GM21529 (cell line): Measurements from ENCODE around the gene ART4.
A peak's percentile ranks its signal among the peaks of the same experiment; 100 is the strongest.

ENCODE experiments used
- ATAC-seq: cut with Tn5 transposase; IDR thresholded peaks from one replicate; pipeline ENCODE4 v1.9.1; 2021; ENCODE audit not compliant: unreplicated experiment

The ART4 gene, protein sequence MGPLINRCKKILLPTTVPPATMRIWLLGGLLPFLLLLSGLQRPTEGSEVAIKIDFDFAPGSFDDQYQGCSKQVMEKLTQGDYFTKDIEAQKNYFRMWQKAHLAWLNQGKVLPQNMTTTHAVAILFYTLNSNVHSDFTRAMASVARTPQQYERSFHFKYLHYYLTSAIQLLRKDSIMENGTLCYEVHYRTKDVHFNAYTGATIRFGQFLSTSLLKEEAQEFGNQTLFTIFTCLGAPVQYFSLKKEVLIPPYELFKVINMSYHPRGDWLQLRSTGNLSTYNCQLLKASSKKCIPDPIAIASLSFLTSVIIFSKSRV

DNA sequence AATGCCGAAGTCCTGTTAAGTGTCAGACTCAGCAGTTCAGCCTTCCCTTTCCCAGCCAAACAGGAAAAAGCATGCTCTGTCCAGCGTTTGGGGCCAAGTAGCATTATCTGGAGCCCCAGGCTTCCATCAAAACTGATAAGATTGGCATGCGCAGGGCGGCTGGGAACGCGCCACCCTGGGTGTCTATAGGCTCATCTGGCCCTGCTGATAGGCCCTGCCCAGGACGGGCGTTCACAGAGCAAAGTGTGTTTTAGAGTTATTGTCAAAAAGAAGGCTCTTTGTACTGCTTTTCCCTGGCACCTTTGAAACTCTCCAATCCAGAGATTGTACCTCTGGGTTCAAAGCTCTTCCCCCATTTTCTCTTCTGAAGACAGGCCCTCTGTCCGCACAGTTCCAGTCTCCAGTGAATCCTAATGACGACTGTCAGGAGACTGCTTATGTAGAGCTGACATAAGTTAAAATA, at the start of gene ART4:
Gene ART4, minus strand, starts transcription at position 102 of the 463 bp plus-strand sequence. CDS start 413 bp downstream, outside the sequence.
- no peak for ATAC-seq

DNA sequence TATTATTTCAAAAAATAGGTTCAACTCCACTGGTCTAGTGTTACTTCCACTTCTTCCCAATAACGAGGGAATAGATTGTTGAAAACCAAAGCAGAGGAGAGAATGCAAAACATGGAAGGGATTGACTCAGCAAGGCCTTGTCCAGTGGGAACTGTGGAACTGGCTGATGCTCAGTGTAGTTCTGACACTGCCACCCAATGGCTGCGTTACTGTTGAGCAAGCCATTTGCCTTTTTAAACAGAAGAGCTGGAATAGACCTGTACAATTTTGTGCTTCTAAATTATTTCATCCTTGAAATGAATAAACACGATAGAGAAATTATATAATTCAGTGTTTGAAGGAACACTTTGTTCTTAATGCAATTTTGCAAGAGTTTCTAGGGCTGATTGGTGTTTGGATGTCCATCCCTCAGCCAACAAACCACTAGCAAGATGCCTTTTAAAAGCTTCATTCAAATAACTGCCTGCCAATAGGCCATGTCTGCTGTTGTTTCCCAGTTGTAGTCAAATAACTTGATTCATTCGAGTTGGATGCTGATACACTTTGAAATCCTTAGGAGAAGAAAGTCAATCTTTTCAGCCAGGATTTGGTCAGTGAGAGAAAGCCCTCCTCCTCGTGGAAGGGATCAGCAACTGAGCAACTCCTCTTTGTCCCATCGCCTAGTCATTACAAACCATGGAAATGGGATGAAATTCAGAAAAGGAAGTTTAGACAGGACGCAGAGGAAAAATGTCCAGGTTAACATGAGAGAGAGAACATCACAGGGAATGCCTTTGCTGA, 49.6 kb upstream of the ART4 start:
- no peak for ATAC-seq

DNA sequence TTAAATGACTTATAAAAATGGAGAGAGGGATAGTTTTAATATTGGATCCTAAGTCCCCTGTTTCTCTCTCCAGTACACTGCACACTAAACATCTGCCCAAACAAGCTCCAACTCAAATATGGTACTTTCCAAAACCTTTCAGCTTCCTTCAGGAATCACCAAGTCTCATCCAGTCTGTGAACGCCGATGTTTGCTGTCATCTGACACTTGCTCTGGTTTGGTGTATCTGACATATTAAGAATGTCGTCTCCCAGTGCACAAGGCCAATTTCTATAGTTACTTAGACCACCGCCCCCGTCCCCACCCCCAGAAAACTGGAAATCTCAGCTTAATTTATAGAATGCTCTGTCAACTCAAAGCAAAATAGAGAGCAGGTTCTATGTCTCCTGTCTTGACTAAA, 47.4 kb upstream of the ART4 start:
- no peak for ATAC-seq

DNA sequence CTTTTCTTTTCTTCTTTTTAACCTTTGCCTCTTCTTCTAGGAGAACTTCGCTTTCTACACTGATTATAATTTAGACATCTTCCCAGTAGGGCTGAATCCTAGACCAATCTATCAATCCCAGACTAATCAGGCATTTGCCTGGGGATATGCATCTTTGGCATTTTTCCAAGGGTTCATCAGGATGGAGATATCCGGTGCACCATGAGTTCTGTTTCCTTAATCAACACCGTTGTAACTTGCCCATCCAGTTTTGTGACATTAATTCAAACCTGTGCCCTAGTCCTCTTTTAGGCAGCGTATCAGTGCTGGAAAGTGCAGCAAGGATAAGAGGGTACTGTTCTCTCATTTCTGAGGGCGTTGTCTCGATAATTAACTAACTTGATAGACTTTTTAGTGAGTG, 42.9 kb upstream of the ART4 start:
- no peak for ATAC-seq

DNA sequence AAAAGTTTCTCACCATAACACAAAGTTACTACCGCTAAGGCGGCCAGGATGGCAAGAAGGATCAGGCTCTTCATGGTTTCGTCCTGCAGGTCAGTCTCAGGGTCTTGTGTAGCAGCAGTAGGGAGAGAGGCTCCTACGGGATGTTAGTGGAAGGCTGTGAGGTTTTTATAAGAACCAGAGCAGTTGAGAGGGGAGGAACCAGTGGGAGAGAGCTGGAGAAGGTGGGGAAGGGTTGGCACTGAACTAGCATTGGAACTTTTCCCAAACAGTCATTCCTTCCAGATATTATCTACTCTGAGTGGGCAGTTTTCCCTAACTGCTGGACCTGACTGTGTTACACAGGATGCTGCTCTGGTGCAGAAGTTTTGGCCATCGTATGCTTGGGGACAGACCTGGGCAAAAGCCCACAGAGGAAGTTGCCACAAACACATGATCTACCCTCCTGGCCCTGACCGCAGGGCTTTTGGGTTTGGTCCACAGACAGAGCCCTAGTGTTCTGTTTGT, 42.4 kb upstream of the ART4 start, which contains the start of gene MGP:
Gene MGP, minus strand, starts transcription at position 137 of the 504 bp plus-strand sequence. Its CDS starts 63 bp downstream, at position 74.
- no peak for ATAC-seq

DNA sequence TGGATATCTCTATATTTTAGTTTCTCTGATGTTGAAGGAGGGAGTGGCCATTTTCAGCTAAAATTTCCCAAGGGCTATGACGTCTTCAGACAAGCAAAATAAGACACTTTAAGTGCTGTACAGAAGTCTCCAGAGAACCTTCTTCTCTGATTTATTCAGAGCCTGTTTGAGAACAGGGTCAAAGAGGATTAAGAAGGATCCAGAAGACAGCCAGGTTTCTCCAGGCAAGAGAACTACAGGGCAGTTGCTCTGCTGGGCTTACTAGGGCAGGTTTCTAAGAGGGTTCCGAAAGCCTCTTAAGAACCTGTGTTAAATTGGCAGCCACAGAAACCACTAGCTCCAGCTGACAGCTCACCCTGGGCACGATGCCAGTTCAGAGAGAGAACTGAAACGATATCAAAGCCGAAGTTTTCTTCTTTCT, 41.1 kb upstream of the ART4 start:
- peak; percentile 96 for ATAC-seq

DNA sequence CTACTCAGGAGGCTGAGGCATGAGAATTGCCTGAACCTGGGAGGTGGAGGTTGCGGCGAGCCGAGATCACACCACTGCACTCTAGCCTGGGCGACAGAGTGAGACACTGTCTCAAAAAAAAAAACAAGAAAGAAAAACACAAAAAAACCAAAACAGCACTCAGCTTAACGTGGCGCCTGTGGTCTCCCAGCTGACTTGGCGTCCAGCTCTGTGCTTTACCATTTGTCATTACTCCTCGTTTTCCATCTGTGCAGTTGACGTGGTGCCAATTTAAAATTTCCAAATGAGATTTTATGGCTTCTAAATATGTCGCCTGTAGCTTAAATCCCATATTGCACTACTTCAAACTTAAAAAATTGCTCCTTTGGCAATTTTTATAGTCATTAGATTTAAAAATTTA, 40.4 kb upstream of the ART4 start:
- ATAC-seq: no peak

DNA sequence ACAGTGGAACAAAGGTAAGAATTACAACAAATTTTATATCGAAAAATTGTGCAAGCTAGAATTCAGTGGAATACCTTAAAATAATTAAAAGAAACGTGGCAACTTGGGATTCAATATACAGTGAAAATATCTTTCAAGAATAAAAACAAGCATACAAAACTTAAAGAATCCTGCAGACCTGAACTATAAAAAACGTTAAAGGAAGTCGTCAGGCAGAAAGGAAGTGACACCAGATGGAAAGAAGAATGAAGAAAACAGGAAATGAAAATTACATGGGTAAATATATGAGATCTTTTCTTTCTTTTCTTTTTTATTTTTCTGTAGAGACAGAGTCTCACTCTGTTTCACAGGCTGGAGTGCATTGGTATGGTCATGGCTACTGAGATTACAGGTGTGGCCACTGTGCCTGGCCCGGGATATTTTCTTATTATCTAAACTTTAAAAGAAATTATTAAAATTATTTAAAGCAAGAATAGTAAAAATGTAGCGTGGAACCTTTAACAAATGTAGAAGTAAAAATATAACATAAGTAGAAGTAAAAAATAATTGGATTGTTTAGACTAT, 37.6 kb upstream of the ART4 start:
- no peak for ATAC-seq

DNA sequence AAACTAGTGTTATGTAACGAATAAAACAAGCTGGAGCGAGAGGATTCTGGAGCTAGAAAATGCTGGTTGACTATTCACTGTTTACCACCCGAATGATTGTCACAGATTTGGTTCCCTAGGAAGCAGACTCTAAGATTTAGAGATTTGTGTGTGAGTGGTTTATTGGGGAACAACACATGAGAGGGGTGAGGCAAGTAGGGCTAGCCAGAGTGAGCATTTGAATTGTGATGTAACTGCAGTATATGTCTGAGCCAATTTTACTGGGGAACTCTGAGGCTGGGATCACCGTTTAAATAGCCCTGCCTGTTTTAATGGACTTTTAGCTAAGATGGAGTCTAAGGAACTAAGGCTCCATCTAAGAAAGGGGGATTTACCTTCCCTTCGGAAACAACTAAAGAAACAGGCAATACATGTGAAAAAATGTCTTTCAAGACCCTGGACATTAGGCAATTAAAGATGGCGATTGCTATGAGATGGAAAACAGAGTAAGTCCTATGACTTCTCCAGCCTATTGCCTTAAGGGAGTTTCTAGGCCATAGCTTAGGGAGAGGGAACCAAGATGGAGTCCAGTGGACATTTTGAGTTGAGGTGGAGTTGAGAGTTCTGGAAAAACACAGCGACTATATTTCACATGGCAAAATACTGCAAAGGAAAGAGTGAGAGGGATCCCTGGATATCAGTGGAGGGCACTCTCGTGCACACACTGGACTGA, 36.1 kb upstream of the ART4 start:
- ATAC-seq: no peak

DNA sequence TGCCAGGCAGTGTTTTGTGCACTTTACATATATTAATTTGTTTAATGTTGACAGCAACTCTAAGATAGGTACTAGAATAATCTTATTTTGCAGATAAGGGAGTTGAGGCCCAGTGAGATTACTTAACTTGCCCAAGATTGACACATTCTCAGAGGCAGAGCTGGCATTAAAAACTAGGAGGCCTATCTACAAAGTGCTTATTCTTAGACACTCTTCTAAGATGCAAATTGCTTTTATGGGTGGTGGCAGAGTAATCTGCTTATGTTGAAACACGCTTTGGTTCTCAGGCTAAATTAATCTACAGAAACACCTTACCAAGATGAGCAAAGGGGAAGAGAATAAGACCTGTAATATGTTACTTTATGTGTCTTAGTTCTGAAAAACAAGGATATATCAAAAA, 35.2 kb upstream of the ART4 start:
- no peak for ATAC-seq

DNA sequence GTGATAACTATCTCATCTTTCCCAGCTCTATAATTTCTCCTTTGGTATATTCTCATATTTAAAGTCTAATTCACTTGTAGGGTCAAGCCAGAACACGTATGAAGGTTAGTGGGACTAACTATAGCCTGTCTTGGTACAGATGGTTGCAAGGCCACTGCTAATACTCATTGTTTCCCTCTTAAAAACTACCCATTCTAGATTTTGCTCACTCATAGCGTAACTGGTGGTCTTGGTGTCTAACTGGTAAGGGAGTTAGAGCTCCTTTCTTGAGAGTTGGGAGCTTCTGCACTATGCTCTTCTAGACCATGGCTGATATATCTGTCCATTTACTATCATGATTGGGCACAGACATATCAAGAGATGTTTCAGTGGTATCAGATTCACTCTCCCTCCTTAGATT, 33.5 kb upstream of the ART4 start:
- no peak for ATAC-seq

DNA sequence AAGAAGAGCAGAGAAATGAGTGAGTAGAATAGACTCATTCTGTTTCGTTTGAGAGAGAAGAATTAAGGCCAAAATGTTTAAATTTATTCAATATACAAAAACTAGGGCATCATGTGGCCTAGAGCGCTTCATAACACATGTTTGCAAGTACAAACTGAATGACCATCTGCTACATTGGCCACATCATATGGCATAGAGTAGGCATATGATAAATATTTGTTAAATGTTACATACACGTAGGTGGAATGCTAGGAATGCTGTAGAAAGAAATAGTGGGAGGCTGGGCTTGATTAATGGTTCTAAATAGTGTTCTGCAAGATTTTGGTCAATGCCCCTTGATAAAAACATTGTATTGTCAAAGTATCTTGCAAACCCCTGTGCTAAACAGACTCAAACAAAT, 31.6 kb upstream of the ART4 start:
- ATAC-seq: no peak

DNA sequence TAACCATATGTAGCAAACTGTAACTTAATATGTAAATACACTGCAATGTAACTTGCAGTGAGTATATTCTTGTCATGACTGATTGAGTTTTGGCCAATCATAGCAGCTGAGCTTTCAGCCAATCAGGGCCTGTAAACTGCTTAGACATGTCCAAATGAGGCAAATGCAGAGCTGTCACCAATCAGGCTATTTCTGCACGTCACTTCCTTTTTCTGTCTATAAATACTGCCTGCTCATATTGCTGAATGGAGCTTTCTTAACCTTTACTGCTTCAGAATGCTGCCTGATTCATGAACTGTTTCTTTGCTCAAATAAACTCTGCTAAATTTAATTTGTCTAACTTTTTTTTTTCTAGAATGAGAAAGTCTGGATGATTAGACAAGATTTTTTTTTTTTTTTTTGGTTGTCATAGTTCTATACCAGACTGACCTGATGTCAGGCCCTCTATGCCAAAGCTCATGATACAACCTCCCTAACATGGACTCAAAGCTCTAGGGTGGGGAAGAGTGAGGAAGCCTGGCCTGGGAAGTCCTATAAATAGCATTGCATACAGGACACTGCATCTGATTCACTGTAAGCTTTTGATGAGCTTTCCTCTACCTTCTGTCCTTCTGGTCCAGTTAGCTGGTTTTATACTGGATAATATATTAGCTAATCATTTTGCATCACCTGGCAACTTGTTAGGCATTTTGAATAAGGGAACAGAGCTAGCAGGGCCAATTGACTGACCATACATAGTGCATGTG, 30.3 kb upstream of the ART4 start:
- no peak for ATAC-seq

DNA sequence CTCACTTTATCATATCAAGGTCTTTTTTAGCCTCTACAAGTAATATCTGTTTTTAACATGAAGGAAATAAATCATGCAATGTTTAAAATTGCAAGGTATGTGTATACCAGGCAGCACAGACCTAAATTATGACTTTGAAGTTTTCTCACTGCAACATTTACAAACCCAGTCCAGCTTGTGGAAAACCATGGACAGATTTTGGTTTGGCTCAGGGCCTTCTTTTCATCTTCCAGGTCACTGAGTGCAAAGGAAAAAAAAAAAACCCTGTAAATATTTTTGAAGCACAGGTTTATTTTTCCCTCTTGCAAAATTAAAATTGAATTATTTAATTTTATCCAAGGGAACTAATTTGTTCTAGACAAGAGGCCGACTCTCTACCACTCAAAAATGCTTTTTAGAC, 28.6 kb upstream of the ART4 start:
- no peak for ATAC-seq

DNA sequence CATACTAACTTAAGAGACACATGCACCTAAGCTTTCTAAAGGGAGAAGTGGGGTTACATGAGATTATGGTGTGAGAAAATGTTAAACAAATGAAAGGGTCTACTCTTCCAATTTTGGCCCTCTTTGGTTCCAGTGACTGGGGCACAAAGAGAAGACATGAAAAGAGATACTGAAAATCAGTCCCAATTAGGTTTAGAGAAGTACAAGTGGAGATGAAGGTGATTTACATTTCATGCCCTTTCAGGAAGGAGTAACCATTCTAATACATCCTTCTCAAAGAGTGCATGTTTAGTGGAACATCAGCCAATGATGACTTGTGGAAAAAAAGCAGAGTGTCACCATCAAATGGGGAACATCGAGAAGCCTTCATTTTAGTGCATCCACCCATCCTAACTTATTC, 27.9 kb upstream of the ART4 start:
- no peak for ATAC-seq

DNA sequence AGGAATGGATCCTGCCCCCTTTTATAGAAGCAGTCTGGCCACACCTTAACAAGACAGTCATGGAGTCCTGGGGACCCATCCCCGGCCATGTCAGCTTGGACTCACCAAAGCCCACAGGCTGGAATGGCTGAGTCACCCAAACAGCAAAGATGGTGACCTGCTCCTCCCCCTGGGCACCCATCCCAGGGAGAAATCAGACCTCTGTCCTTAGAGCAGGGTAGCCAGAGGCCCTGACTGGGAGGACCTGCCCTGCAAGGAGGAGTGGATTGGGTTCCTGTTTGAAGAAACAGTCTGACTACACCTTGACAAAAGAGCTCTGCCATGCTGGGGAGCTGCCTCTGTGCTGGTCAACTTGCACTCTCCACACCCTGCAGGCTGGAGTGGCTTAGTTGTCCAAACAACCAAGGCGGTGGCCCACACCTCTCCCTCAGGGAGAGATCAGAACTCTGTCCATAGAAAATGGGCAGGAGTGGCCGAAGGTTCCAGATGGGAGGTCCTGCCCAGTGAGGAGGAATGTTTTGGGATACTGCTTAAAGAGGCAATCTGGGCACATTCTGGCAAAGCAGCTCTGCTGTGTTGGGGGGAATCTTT, 25.7 kb upstream of the ART4 start:
- no peak for ATAC-seq

DNA sequence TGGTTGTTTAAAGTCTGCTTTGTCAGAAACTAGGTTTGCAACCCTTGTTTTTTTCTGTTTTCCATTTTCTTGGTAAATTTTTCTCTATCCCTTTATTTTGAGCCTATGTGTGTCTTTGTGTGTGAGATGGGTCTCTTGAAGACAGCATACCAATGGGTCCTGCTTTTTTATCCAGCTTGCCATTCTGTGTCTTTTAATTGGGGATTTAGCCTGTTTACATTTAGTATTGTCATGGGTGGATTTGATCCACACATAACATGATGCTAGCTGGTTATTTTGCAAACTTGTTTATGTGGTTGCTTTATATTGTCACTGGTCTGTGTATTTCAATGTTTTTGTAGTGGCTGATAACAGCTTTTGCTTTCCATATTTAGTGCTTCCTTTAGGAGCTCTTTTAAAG, 17.2 kb upstream of the ART4 start:
- ATAC-seq: no peak

DNA sequence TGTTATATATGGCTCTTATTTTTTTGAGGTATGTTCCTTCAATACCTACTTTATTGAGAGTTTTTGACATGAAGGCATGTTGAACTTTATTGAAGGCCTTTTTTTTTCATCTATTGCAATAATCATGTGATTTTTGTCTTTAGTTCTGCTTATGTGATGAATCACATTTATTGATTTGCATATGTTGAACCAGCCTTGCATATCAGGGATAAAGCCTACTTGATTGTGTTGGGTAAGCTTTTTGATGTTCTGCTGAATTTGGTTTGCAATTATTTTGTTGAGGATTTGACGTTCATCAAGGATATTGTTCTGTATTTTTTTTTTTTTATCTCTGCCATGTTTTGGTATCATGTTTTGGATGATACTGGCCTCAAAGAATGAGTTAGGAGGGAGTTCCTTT, 15.2 kb upstream of the ART4 start:
- no peak for ATAC-seq

DNA sequence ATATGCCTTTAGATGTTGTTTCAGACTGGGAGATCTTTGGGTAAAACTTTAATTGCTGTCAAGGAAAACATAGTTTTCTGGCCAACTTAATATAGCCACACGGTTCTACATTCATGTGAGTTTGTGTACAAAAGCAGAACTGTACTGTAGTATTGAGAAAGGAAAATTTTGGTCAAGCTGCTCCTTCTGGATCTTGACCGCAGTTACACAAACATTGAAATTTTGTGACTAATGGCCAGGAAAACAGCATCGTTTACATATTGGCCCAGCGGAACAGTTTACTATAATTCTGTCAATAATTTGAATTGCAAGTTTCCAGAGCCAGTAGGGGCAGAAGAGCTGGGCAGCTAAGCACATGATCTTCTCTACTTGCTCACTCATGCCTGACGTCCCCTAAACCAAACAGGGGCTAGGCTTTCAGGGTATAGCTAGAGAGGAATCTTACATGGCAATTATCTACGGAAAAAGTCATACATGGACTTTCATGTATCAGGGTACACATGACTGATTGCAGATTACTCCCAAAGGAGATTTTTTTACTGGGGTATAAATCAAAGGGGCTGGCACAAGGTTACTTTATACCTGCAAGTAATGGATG, 11.4 kb upstream of the ART4 start:
- ATAC-seq: peak; percentile 58

DNA sequence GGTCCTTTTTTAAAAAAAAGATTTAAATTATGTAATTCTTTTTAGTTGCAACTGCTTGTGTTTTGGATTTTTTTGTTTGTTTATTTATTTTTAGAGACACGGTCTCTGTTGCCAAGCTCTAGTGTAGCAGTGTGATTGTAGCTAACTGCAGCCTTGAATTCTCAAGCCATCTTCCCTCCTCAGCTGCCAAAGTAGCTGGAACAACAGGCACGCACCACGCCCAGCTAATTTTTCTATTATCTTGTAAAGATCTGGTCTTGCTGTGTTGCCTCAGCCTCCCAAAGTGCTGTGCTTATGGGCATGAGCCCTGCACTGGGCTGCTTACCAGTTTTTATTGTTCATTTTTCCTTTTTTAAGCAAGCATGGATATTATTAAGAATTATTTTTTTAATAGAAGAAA, 10.6 kb upstream of the ART4 start:
- no peak for ATAC-seq
